PC-3 (cell line): ENCODE measurements around the gene P2RX3. TPM values are rescaled to one million over a fixed set of nuclear protein-coding genes. Genes with fewer than 3 reads are reported as not detected.

Experiments used
- ATAC-seq: fragments of 200-7000 bp; cut with Tn5 transposase; 2 replicates; pipeline ENCODE4 v1.9.1; 2020; ENCODE audit warnings: mild to moderate bottlenecking, moderate library complexity
- BruUV-seq: library from RNA; stranded (reverse); fragments of 400-500 nt; replicated peaks from 2 replicates; lab custom pipeline; 2021; lab: Mats Ljungman, UMichigan
- CTCF ChIA-PET: fragments of 300-600 bp; sonication (Branson Sonifier 250); formaldehyde crosslinking; loops from one replicate; lab custom pipeline; 2022; ENCODE audit warnings: antibody characterized with exemption; lab: Charles Lee
- POLR2A ChIA-PET: fragments of 300-600 bp; sonication (Branson Sonifier 250); formaldehyde crosslinking; loops from one replicate; lab custom pipeline; 2022; ENCODE audit warnings: antibody characterized with exemption; ENCODE audit not compliant: unreplicated experiment; lab: Charles Lee
- DNase-seq: peaks from one replicate; pipeline ENCODE4 v3.0.0-alpha.2; 2015
- H2AFZ ChIP-seq: fragments of 300-600 bp; sonication (generic); 2 replicates; pipeline ENCODE4 v1.6.0; 2016; ENCODE audit warnings: antibody characterized with exemption, low read length
- H3F3A ChIP-seq: fragments of 300-600 bp; sonication (generic); one replicate; pipeline ENCODE4 v1.6.0; 2017; ENCODE audit warnings: antibody characterized with exemption, low read length, control low read depth, mild to moderate bottlenecking; ENCODE audit not compliant: unreplicated experiment
- H3K27ac ChIP-seq: fragments of 300-600 bp; sonication (generic); 2 replicates; pipeline ENCODE4 v1.5.1; 2016; ENCODE audit warnings: mild to moderate bottlenecking, low read length
- H3K27me3 ChIP-seq: fragments of 300-600 bp; sonication (generic); 2 replicates; pipeline ENCODE4 v1.6.1; 2016; ENCODE audit warnings: low read length, mixed read lengths
- H3K36me3 ChIP-seq: fragments of 300-600 bp; sonication (generic); 2 replicates; pipeline ENCODE4 v1.6.1; 2016; ENCODE audit warnings: low read depth, mixed run types, low read length, mixed read lengths
- H3K4me1 ChIP-seq: fragments of 300-600 bp; sonication (generic); 2 replicates; pipeline ENCODE4 v1.5.1; 2016; ENCODE audit warnings: low read length; ENCODE audit not compliant: insufficient read depth
- H3K4me2 ChIP-seq: fragments of 300-600 bp; sonication (generic); 2 replicates; pipeline ENCODE4 v1.6.0; 2016; ENCODE audit warnings: low read length
- H3K4me3 ChIP-seq: fragments of 300-600 bp; sonication (generic); 2 replicates; pipeline ENCODE4 v1.5.1; 2016; ENCODE audit warnings: mild to moderate bottlenecking, low read length, mixed read lengths
- H3K79me2 ChIP-seq: fragments of 300-600 bp; sonication (generic); 2 replicates; pipeline ENCODE4 v1.6.1; 2017; ENCODE audit warnings: low read length, mixed read lengths
- H3K9ac ChIP-seq: fragments of 300-600 bp; sonication (generic); 2 replicates; pipeline ENCODE4 v1.6.0; 2016; ENCODE audit warnings: mild to moderate bottlenecking, low read length
- H3K9me2 ChIP-seq: fragments of 300-600 bp; sonication (generic); replicated peaks from 2 replicates; pipeline ENCODE4 v1.6.1; 2016; ENCODE audit warnings: mixed run types, low read length, mixed read lengths
- H3K9me3 ChIP-seq: fragments of 300-600 bp; sonication (generic); 2 replicates; pipeline ENCODE4 v1.6.1; 2016; ENCODE audit warnings: low read length, mixed read lengths
- H4K20me1 ChIP-seq: fragments of 300-600 bp; sonication (generic); 2 replicates; pipeline ENCODE4 v1.6.1; 2016; ENCODE audit warnings: low read length, mixed read lengths
- EZH2 ChIP-seq: fragments of 300-600 bp; sonication (generic); IDR thresholded peaks from one replicate; pipeline ENCODE4 v1.6.1; 2017; ENCODE audit warnings: antibody characterized with exemption, mild to moderate bottlenecking, low read length; ENCODE audit not compliant: unreplicated experiment
- EZH2phosphoT487 ChIP-seq: fragments of 300-600 bp; sonication (generic); IDR thresholded peaks from 2 replicates; pipeline ENCODE4 v1.6.1; 2018; ENCODE audit warnings: mild to moderate bottlenecking, antibody characterized with exemption, low read length, borderline replicate concordance
- intact Hi-C: fragments of 100-400 bp; cut with micrococcal nuclease; formaldehyde crosslinking; loops from 2 replicates; pipeline ENCODE4 v1.9.0; 2023
- total RNA-seq: library from RNA; depleted of rRNA; stranded (reverse); fragments of >200 nt; gene quantifications from 2 replicates; pipeline ENCODE4 v1.2.3, GENCODE V29; 2014
- TF ChIP-seq, protein P1 (sequence below): fragments of 300-600 bp; sonication (generic); conservative IDR thresholded peaks from 2 replicates; pipeline ENCODE4 v1.5.1; 2017; ENCODE audit warnings: antibody characterized with exemption, low read depth, mild to moderate bottlenecking, low read length

P2RX3 gene
- total RNA-seq, 1 experiment from 2014 or later = not detected

DNA sequence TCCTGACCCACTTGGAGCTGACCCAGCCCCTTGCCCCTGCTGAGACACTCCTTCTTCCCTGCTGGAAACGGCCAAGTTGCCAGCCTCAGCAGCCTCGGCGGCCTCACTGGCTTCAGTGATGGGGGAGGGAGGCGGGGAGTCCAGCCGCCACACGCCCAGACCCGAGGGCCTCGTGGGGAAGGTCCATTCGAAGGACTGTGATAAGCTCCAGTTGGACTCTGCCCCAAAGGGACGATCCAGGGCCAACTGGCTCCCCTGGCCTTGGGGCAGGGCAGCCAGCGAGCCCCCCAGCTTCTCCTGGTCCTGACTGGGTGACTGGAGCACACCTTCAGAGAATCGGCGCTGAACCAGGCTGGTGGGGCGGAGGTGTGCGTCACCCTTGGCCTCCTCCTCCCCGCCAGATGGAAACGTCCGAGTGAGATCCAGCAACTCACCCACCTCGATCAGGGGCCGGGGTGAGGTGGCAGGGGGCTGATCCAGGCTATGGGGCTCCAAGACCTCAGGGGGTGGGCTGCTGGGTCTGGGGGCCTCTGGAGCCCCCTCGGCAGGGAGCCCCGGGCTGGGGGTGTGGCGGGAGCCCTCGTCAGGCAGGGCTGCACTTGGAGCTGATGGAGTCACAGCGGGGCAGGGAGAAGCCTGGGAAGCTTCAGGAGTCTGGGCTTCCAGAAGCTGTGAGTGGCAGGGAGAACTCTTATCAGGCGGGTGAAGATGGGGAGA lies 24.9 kb upstream of the P2RX3 start:
- Histone ChIP-seq H3F3A (no peaks in the 10 kb centered on the region), H3K27me3 (no peaks in the 10 kb centered on the region), H3K9ac (no peak overlapping the region), H3K79me2 (peaks cover 25% of the 10 kb centered on the region), H3K27ac (no peak overlapping the region), H2AFZ (no peak overlapping the region), H3K9me3 (no peaks in the 10 kb centered on the region), H3K4me3 (no peak overlapping the region), H3K4me2 (no peak overlapping the region), H4K20me1 (no peaks in the 10 kb centered on the region), H3K9me2 (no peaks in the 10 kb centered on the region), H3K36me3 (peaks cover 53% of the 10 kb centered on the region), H3K4me1 (peaks cover 37% of the 10 kb centered on the region)
- BruUV-seq = no TSS peak
- no peak for TF ChIP-seq EZH2phosphoT487
- TF ChIP-seq, protein P1, sequence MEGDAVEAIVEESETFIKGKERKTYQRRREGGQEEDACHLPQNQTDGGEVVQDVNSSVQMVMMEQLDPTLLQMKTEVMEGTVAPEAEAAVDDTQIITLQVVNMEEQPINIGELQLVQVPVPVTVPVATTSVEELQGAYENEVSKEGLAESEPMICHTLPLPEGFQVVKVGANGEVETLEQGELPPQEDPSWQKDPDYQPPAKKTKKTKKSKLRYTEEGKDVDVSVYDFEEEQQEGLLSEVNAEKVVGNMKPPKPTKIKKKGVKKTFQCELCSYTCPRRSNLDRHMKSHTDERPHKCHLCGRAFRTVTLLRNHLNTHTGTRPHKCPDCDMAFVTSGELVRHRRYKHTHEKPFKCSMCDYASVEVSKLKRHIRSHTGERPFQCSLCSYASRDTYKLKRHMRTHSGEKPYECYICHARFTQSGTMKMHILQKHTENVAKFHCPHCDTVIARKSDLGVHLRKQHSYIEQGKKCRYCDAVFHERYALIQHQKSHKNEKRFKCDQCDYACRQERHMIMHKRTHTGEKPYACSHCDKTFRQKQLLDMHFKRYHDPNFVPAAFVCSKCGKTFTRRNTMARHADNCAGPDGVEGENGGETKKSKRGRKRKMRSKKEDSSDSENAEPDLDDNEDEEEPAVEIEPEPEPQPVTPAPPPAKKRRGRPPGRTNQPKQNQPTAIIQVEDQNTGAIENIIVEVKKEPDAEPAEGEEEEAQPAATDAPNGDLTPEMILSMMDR = no peak
- no peak for TF ChIP-seq EZH2
- ATAC-seq (no peak), DNase-seq (no peak)
- ChIA-PET CTCF (no interaction called here), POLR2A (no interaction called here)
- intact Hi-C loops = no loop called here

DNA sequence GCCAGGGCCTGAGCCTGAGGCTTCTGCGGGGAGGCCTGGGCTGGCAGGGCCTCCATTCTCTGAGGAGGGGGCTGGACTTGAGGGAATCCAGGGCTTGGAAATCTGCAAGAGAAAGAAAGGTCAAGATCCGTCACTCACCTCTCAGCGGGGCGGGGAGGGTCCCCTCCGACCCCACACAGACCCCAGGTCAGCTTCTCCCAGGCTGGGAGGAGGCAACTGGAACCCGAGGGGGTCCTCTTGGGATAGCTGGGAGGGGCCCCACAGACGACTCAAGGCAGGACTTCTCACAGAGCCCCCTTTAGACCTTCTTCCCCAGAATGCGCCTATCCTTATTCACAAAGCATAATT lies 24.4 kb upstream of the P2RX3 start:
- Histone ChIP-seq H3K9ac (no peak overlapping the region), H3K36me3 (peaks cover 55% of the 10 kb centered on the region), H3K4me2 (no peak overlapping the region), H3F3A (no peaks in the 10 kb centered on the region), H3K79me2 (peaks cover 27% of the 10 kb centered on the region), H3K4me3 (no peak overlapping the region), H3K27me3 (no peaks in the 10 kb centered on the region), H3K9me3 (no peaks in the 10 kb centered on the region), H3K4me1 (peaks cover 32% of the 10 kb centered on the region), H4K20me1 (no peaks in the 10 kb centered on the region), H3K27ac (no peak overlapping the region), H3K9me2 (no peaks in the 10 kb centered on the region), H2AFZ (no peak overlapping the region)
- no TSS peak for BruUV-seq
- no peak for TF ChIP-seq EZH2phosphoT487
- TF ChIP-seq, protein P1 = no peak
- ATAC-seq (no peak), DNase-seq (no peak)
- CTCF ChIA-PET = no interaction called here
- intact Hi-C loops = no loop called here
- POLR2A ChIA-PET = no interaction called here

DNA sequence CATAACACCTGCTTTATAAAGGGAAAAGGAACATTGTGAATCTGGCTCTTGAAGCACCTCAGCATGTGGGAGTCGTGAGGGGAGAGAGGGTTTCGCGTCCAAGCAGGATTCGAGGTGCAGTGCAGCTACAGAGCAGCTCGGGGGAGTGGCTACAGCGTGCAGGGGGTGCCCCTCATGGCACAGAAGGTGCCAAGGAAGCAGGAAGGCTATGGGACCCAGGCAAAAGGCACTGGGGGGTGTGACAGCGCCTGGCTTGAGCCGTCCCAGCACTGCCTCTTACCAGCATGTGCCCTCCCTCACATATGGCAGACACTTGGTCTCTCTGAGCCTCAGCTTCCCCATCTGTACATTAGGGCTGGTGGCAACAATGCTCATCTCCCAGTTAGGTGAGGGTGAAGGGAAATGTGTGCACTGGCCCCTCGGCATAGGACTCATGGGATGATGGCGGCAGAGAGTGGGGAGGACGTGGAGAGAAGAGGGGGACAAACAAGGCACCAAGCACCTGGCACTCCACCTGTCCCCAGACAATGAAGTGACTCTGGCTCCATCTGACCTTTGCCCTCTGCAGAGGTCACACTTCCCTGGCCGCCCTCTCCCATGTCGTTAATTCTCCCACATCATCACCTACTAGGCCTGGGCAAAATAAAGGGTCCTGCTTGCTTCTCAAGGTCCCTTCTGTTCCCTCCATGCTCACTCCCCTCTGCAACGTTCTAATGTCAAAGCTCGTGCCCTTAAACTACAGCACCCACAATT lies 23.8 kb upstream of the P2RX3 start:
- Histone ChIP-seq H3K9me3 (no peaks in the 10 kb centered on the region), H3K9ac (no peak overlapping the region), H4K20me1 (no peaks in the 10 kb centered on the region), H3K4me3 (no peak overlapping the region), H3K79me2 (peaks cover 21% of the 10 kb centered on the region), H3K9me2 (no peaks in the 10 kb centered on the region), H3K4me2 (no peak overlapping the region), H3K36me3 (peaks cover 53% of the 10 kb centered on the region), H3K4me1 (peaks cover 25% of the 10 kb centered on the region), H2AFZ (no peak overlapping the region), H3K27ac (no peak overlapping the region), H3F3A (no peaks in the 10 kb centered on the region), H3K27me3 (no peaks in the 10 kb centered on the region)
- DNase-seq = no peak
- CTCF ChIA-PET = no interaction called here
- ATAC-seq = no peak
- POLR2A ChIA-PET = no interaction called here
- intact Hi-C loops = no loop called here
- no peak for TF ChIP-seq EZH2
- no peak for TF ChIP-seq EZH2phosphoT487
- TF ChIP-seq, protein P1 = no peak
- no TSS peak for BruUV-seq
